ENCODE results near the gene UQCRHL. TPM values are rescaled to one million over a fixed set of nuclear protein-coding genes. Genes with fewer than 3 reads are reported as not detected.
"Not testable (repeated sequence)": the region's sequence is repeated elsewhere in the genome, so short reads cannot be mapped to it uniquely, and the experiment has no call there.

UQCRHL gene
- total and polyA plus RNA-seq, 8 donors, result 1.2 to 3.2 (median 2.2) TPM

DNA sequence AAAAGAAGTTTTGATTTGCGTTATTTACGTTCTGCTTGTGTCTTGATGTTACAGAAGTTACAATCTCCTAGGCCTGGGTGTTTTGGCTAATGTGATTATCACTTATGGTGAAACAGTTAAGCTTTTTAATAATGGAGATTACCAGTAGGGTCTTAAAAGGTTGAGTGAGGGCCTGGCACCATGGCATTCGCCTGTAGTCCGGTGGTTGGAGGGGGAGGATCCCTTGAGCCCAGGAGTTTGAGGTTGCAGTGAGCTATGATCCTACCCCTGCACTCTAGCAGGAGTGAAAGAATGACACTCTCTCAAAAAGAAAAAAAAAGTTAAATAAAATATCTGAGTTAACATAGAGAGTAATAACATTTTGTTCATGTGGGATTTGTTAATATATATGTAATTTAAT is 31.3 kb upstream of the UQCRHL start:
- ATAC-seq (no peak), DNase-seq (no peak)
- no peaks in the 10 kb centered on the region for H3K27me3 ChIP-seq
- H3K4me3 ChIP-seq, result no peak overlapping the region
- no peaks in the 10 kb centered on the region for H3K36me3 ChIP-seq
- TF ChIP-seq, protein P1, sequence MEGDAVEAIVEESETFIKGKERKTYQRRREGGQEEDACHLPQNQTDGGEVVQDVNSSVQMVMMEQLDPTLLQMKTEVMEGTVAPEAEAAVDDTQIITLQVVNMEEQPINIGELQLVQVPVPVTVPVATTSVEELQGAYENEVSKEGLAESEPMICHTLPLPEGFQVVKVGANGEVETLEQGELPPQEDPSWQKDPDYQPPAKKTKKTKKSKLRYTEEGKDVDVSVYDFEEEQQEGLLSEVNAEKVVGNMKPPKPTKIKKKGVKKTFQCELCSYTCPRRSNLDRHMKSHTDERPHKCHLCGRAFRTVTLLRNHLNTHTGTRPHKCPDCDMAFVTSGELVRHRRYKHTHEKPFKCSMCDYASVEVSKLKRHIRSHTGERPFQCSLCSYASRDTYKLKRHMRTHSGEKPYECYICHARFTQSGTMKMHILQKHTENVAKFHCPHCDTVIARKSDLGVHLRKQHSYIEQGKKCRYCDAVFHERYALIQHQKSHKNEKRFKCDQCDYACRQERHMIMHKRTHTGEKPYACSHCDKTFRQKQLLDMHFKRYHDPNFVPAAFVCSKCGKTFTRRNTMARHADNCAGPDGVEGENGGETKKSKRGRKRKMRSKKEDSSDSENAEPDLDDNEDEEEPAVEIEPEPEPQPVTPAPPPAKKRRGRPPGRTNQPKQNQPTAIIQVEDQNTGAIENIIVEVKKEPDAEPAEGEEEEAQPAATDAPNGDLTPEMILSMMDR (IDR thresholded peaks at IDR 0.05), result no peak
- intact Hi-C loops (cut with DNase I), result no loop called here
- H3K27ac ChIP-seq, result no peak overlapping the region
- peaks cover 6 to 8% of the 10 kb centered on the region in 2 donors for H3K4me1 ChIP-seq
- H3K9me3 ChIP-seq, result no peaks in the 10 kb centered on the region

DNA sequence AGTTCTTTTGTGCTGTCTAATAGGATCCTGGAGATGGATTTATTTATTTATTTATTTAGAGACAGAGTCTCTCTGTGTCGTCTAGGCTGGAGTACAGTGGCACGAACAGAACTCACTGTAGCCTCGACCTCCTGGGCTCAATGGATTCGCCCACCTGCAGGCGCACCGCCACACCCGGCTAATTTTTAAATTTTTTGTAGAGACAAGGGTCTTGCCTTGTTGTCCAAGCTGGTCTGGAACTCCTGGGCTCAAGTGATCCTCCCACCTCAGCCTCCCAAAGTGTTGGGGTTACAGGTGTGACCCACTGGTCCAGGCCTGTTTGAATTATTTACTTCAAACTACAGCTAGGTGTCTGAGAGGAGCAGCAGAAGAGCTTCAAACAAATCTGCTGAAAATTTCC is 30.5 kb upstream of the UQCRHL start:
- Histone ChIP-seq H3K36me3 (no peaks in the 10 kb centered on the region), H3K27ac (peak overlapping the region; percentile 97 to 100), H3K4me3 (no peak overlapping the region), H3K9me3 (no peaks in the 10 kb centered on the region), H3K27me3 (no peaks in the 10 kb centered on the region), H3K4me1 (peaks cover 9 to 15% of the 10 kb centered on the region in 2 donors)
- ATAC-seq, result no peak
- intact Hi-C loops (cut with DNase I), result no loop called here
- DNase-seq, result no peak
- TF ChIP-seq, protein P1 (IDR thresholded peaks at IDR 0.05), result no peak

DNA sequence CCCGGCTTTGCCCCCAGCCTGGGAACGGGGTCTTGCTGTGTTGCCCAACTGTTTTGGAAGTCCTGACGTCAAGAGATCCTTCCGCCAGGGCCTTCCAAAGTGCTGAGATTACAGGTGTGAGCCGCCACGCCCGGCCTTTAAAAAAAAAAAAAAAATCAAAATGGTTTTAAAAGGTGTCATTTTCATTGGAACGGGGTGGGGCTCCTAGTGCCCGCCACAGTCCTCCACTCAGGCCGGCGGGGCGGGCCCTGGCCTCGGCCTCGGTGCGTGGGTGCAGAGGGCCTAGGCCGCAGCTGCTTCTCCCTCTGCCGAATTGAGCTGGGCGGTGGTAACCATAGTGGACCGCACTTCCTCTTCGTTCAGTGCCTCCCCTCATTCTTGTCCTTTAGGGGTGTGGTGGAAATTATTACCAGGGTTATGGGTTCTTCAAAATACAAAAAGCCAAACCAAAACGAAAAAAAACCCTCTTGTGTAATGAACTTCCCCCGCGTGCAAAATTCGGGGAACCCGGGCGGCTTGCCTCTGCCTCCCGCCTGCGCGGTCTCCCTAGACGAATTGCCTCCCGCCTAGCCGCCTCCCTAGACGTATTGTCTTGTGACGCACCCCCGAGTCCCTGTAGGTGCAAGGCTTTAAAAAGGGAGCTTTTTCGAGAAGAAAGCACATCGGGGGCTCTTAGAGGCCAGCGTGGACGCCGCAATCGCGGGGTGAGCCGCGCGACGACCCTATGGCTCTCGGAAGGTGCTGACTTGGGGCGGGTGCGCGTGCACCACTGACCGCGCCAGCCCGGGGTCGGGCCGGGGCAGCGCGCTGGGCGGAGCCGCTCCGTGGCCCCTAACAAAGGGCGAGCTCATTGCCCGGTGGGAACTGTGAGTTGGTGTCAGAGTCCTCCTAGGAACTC is 29.6 kb upstream of the UQCRHL start:
- ATAC-seq, result peak; percentile 0
- Histone ChIP-seq H3K27ac (peak overlapping the region; percentile 97 to 100), H3K4me1 (peaks cover 11 to 25% of the 10 kb centered on the region in 2 donors), H3K36me3 (no peaks in the 10 kb centered on the region), H3K27me3 (no peaks in the 10 kb centered on the region), H3K9me3 (no peaks in the 10 kb centered on the region), H3K4me3 (peak overlapping the region; percentile 32 to 75)
- DNase-seq, result peak in 2 of 4 donors; percentile 78 to 91
- TF ChIP-seq, protein P1 (IDR thresholded peaks at IDR 0.05), result no peak
- intact Hi-C loops (cut with DNase I), result no loop called here

DNA sequence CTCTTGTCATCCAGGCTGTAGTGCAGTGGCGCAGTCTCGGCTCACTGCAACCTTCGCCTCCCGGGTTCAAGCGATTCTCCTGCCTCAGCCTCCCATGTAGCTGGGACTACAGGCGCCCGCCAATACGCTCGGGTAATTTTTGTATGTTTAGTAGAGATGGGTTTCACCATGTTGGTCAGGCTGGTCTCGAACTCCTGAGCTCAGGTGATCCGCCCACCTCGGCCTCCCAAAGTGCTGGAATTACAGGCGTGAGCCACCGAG is 29.0 kb upstream of the UQCRHL start:
- peaks cover 11 to 26% of the 10 kb centered on the region in 2 donors for H3K4me1 ChIP-seq
- intact Hi-C loops (cut with DNase I); H3K27me3 ChIP-seq; ATAC-seq; H3K9me3 ChIP-seq; H3K36me3 ChIP-seq: not testable (repeated sequence)
- H3K27ac ChIP-seq, result peak overlapping the region; percentile 97 to 100
- H3K4me3 ChIP-seq, result peak overlapping the region; percentile 32 to 75
- peak in 1 of 4 donors; percentile 75 for DNase-seq

DNA sequence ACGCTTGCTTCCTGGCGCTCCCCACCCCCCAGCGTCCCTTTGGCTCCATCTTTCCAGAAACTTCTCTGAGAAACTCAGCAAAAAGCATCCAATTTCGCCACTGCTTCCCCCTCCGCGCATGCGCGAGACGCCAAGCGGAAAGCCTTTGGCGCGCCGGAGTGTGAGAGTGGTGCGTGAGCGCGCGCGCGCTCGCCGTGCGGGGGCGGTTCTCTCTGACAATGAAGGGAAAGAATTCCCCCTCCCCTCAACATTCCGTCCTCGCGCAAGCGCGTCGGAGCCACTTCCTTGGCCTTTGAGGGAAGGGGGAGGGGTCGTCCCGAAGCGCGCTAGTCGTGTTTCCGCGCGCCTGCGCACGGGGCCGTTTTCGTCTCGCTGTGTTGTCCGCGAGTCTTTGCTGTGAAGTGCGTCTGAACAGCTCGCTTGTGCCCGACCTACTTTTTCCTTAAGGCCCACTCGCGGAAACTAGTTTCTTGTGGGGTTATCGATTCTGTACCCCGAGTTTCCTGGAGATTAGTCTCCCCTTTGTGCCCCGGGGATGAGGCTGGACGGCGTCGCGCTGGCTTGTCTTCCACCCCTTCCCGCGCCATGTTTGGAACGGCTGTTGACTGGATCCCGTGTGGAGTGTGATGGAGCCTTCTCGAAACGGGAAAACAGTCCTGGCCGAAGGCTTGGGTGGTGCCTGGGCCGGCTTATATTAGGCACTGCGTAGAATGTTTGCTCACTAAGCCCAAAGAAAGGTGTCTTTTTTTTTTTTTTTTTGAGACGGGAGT is 28.5 kb upstream of the UQCRHL start:
- Histone ChIP-seq H3K4me1 (peaks cover 11 to 28% of the 10 kb centered on the region in 2 donors), H3K4me3 (peak overlapping the region; percentile 65 to 75), H3K36me3 (no peaks in the 10 kb centered on the region), H3K27me3 (no peaks in the 10 kb centered on the region), H3K9me3 (no peaks in the 10 kb centered on the region), H3K27ac (peak overlapping the region; percentile 97 to 100)
- ATAC-seq, result peak; percentile 82
- intact Hi-C loops (cut with DNase I), result no loop called here
- DNase-seq, result peak; percentile 99 to 100 (median 100)
- TF ChIP-seq, protein P1 (IDR thresholded peaks at IDR 0.05), result peak in 1 of 2 donors; percentile 18
